Liver (tissue), 9 donors: ENCODE results near the gene SLC6A8. TPM values are rescaled to one million over a fixed set of nuclear protein-coding genes. Genes with fewer than 3 reads are reported as not detected.

ENCODE experiments used
- DNase-seq: peaks from one replicate; pipeline ENCODE4 v3.0.0-alpha.2; 2017; ENCODE audit warnings: low spot score
- H3K27ac ChIP-seq, 2 donors: one replicate each; pipeline ENCODE4 v1.7.0; 2013; ENCODE audit warnings: inconsistent platforms in 2 of 2, low read length in 2 of 2, control low read depth in 1 of 2, low read depth in 1 of 2, mild to moderate bottlenecking in 1 of 2
- H3K27me3 ChIP-seq, 4 donors: one replicate each; pipeline versions ENCODE4 v1.6.1 to v1.7.0; 2013; ENCODE audit warnings: low read length in 3 of 4, inconsistent platforms in 1 of 4, mild to moderate bottlenecking in 1 of 4, moderate library complexity in 1 of 4; ENCODE audit not compliant: control insufficient read depth in 4 of 4, insufficient read depth in 4 of 4
- H3K36me3 ChIP-seq, 4 donors: one replicate each; pipeline versions ENCODE4 v1.6.1 to v1.7.0; 2013; ENCODE audit warnings: low read length in 3 of 4, mild to moderate bottlenecking in 3 of 4, low read depth in 1 of 4, moderate library complexity in 1 of 4; ENCODE audit not compliant: control insufficient read depth in 4 of 4, insufficient read depth in 3 of 4
- H3K4me1 ChIP-seq, 4 donors: one replicate each; pipeline versions ENCODE4 v1.6.1 to v1.7.0; 2013; ENCODE audit warnings: low read length in 3 of 4, mild to moderate bottlenecking in 3 of 4, moderate library complexity in 1 of 4; ENCODE audit not compliant: control insufficient read depth in 4 of 4, insufficient read depth in 4 of 4
- H3K4me3 ChIP-seq, 3 donors: one replicate each; pipeline versions ENCODE4 v1.6.1 to v1.7.0; 2013; ENCODE audit warnings: low read length in 3 of 3, control low read depth in 1 of 3, low read depth in 1 of 3, mild to moderate bottlenecking in 1 of 3
- H3K9ac ChIP-seq, 2 donors: one replicate each; pipeline ENCODE4 v1.7.0; 2013; ENCODE audit warnings: low read length in 2 of 2, mild to moderate bottlenecking in 2 of 2, moderate library complexity in 2 of 2, control low read depth in 1 of 2, low read depth in 1 of 2
- H3K9me3 ChIP-seq, 4 donors: one replicate each; pipeline versions ENCODE4 v1.6.1 to v1.7.0; 2013; ENCODE audit warnings: low read length in 3 of 4; ENCODE audit not compliant: control insufficient read depth in 4 of 4
- CTCF ChIP-seq: fragments of 150-350 bp; IDR thresholded peaks from 2 replicates; pipeline ENCODE4 v1.5.1; 2017; ENCODE audit warnings: improper control_type of control experiment, low read depth, low read length; ENCODE audit not compliant: missing input control
- EGR1 ChIP-seq, 2 donors: IDR thresholded peaks; 2 replicates each; pipeline ENCODE4 v1.6.1; 2016 to 2018; ENCODE audit warnings: antibody characterized with exemption in 2 of 2, low read depth in 2 of 2
- FOXA1 ChIP-seq: IDR thresholded peaks from 2 replicates; pipeline ENCODE4 v1.6.1; 2016; ENCODE audit warnings: antibody characterized with exemption
- FOXA2 ChIP-seq: IDR thresholded peaks from 2 replicates; pipeline ENCODE4 v1.6.1; 2016; ENCODE audit warnings: antibody characterized with exemption
- GABPA ChIP-seq, 2 donors: IDR thresholded peaks in 1 of 2; conservative IDR thresholded peaks in 1 of 2; 2 replicates each; pipeline ENCODE4 v1.6.1; 2016; ENCODE audit warnings: antibody characterized with exemption in 2 of 2, mild to moderate bottlenecking in 1 of 2, moderate library complexity in 1 of 2
- HNF4A ChIP-seq, 2 donors: conservative IDR thresholded peaks; 2 replicates each; pipeline ENCODE4 v1.6.1; 2016; ENCODE audit warnings: antibody characterized with exemption in 2 of 2, mild to moderate bottlenecking in 2 of 2
- HNF4G ChIP-seq: IDR thresholded peaks from 2 replicates; pipeline ENCODE4 v1.6.1; 2016; ENCODE audit warnings: antibody characterized with exemption
- JUND ChIP-seq, 2 donors: IDR thresholded peaks; 2 replicates each; pipeline ENCODE4 v1.6.1; 2016; ENCODE audit warnings: antibody characterized with exemption in 2 of 2
- MAX ChIP-seq: IDR thresholded peaks from 2 replicates; pipeline ENCODE4 v1.6.1; 2016; ENCODE audit warnings: antibody characterized with exemption
- NR2F2 ChIP-seq: IDR thresholded peaks from 2 replicates; pipeline ENCODE4 v1.6.1; 2016; ENCODE audit warnings: antibody characterized with exemption
- RAD21 ChIP-seq, 2 donors: IDR thresholded peaks; 2 replicates each; pipeline ENCODE4 v1.6.1; 2016; ENCODE audit warnings: antibody characterized with exemption in 2 of 2, mild to moderate bottlenecking in 2 of 2
- RXRA ChIP-seq, 2 donors: IDR thresholded peaks; 2 replicates each; pipeline ENCODE4 v1.6.1; 2017 to 2018; ENCODE audit warnings: antibody characterized with exemption in 2 of 2, mild to moderate bottlenecking in 1 of 2
- SP1 ChIP-seq: IDR thresholded peaks from 2 replicates; pipeline ENCODE4 v1.6.1; 2018; ENCODE audit warnings: antibody characterized with exemption, mild to moderate bottlenecking
- TAF1 ChIP-seq: conservative IDR thresholded peaks from 2 replicates; pipeline ENCODE4 v1.6.1; 2016; ENCODE audit warnings: antibody characterized with exemption, mild to moderate bottlenecking
- YY1 ChIP-seq: IDR thresholded peaks from 2 replicates; pipeline ENCODE4 v1.6.1; 2016; ENCODE audit warnings: antibody characterized with exemption, mild to moderate bottlenecking
- WGBS: extraction: QIAGEN DNeasy Blood & Tissue Kit; methylation state at CpG from one replicate; pipeline ENCODE4 v1.1.7; 2013; 5-methylcytosine and 5-hydroxymethylcytosine counted together
- polyA plus RNA-seq, 2 donors: library from polyadenylated mRNA; stranded (reverse) in 1 of 2; unstranded in 1 of 2; fragments of 200-250 nt in 1 of 2; fragments of >200 nt in 1 of 2; fragmentation: Nextera tagmentation in 1 of 2; extraction: Ambion mirVana in 1 of 2; gene quantifications; one replicate each; pipeline versions ENCODE4 v1.2.1 to v1.2.3, GENCODE V29; 2013 to 2015
- total RNA-seq, 2 donors: library from RNA; depleted of rRNA; stranded (reverse); fragments of >200 nt; gene quantifications; one replicate each; pipeline ENCODE4 v1.2.3, GENCODE V29; 2014
- TF ChIP-seq, protein P1 (sequence below): IDR thresholded peaks from 2 replicates; pipeline ENCODE4 v1.6.1; 2016; ENCODE audit warnings: antibody characterized with exemption
- TF ChIP-seq, protein P2 (sequence below): IDR thresholded peaks from 2 replicates; pipeline ENCODE4 v1.6.1; 2016; ENCODE audit warnings: antibody characterized with exemption
- TF ChIP-seq, protein P3 (sequence below): IDR thresholded peaks from 2 replicates; pipeline ENCODE4 v1.6.1; 2016; ENCODE audit warnings: antibody characterized with exemption, mild to moderate bottlenecking
- donor health status: healthy.
- donor health status: healthy.
- donor health status: healthy.
- donor health status: healthy.
- donor health status: healthy.

The SLC6A8 gene
- total and polyA plus RNA-seq, 4 donors = 0.25 to 44.4 (median 1.4) TPM

DNA sequence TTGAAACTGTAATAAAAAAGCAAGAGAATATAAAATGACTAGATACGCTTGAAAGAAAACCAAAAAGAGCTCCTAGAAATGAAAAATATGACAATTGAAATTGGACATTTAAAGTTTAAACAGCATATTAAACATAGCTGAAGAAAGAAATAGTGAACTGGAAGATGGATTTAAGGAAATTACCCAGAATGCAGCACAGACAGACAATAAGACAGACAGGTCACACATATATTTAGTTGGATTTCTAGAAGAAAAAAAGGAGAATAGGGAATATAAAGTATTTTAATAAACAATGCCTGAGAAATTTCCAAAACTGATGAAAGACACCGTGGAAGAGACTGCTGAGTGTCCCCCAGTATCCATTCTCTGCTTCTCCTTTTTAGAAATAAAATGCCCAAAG is 34.2 kb upstream of the SLC6A8 start:
- Histone ChIP-seq H3K27me3 (peaks cover 0 to 4% (median 0%) of the 10 kb centered on the region in 4 donors), H3K4me3 (no peak overlapping the region), H3K36me3 (no peaks in the 10 kb centered on the region), H3K9ac (no peak overlapping the region), H3K4me1 (no peaks in the 10 kb centered on the region), H3K9me3 (peaks cover 0 to 2% (median 0%) of the 10 kb centered on the region in 4 donors), H3K27ac (no peak overlapping the region)
- DNase-seq = no peak
- TF ChIP-seq YY1 = no peak
- no peak for TF ChIP-seq SP1
- TF ChIP-seq, protein P1, sequence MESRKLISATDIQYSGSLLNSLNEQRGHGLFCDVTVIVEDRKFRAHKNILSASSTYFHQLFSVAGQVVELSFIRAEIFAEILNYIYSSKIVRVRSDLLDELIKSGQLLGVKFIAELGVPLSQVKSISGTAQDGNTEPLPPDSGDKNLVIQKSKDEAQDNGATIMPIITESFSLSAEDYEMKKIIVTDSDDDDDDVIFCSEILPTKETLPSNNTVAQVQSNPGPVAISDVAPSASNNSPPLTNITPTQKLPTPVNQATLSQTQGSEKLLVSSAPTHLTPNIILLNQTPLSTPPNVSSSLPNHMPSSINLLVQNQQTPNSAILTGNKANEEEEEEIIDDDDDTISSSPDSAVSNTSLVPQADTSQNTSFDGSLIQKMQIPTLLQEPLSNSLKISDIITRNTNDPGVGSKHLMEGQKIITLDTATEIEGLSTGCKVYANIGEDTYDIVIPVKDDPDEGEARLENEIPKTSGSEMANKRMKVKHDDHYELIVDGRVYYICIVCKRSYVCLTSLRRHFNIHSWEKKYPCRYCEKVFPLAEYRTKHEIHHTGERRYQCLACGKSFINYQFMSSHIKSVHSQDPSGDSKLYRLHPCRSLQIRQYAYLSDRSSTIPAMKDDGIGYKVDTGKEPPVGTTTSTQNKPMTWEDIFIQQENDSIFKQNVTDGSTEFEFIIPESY = no peak
- TF ChIP-seq JUND (IDR thresholded peaks at IDR 0.05) = no peak
- TF ChIP-seq HNF4A (conservative IDR thresholded peaks at IDR 0.05) = no peak
- TF ChIP-seq CTCF = no peak
- no peak for TF ChIP-seq FOXA2
- no peak for TF ChIP-seq FOXA1
- TF ChIP-seq EGR1 (IDR thresholded peaks at IDR 0.05; ENCODE audit: low read depth in 2 of 2) = no peak
- no peak for TF ChIP-seq NR2F2
- TF ChIP-seq, protein P2, sequence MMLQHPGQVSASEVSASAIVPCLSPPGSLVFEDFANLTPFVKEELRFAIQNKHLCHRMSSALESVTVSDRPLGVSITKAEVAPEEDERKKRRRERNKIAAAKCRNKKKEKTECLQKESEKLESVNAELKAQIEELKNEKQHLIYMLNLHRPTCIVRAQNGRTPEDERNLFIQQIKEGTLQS = no peak
- TF ChIP-seq TAF1 = no peak
- no peak for TF ChIP-seq RAD21 (IDR thresholded peaks at IDR 0.05)
- no peak for TF ChIP-seq MAX
- TF ChIP-seq GABPA (IDR thresholded peaks at IDR 0.05 in 1 of 2, conservative IDR thresholded peaks at IDR 0.05 in 1 of 2) = no peak
- TF ChIP-seq, protein P3, sequence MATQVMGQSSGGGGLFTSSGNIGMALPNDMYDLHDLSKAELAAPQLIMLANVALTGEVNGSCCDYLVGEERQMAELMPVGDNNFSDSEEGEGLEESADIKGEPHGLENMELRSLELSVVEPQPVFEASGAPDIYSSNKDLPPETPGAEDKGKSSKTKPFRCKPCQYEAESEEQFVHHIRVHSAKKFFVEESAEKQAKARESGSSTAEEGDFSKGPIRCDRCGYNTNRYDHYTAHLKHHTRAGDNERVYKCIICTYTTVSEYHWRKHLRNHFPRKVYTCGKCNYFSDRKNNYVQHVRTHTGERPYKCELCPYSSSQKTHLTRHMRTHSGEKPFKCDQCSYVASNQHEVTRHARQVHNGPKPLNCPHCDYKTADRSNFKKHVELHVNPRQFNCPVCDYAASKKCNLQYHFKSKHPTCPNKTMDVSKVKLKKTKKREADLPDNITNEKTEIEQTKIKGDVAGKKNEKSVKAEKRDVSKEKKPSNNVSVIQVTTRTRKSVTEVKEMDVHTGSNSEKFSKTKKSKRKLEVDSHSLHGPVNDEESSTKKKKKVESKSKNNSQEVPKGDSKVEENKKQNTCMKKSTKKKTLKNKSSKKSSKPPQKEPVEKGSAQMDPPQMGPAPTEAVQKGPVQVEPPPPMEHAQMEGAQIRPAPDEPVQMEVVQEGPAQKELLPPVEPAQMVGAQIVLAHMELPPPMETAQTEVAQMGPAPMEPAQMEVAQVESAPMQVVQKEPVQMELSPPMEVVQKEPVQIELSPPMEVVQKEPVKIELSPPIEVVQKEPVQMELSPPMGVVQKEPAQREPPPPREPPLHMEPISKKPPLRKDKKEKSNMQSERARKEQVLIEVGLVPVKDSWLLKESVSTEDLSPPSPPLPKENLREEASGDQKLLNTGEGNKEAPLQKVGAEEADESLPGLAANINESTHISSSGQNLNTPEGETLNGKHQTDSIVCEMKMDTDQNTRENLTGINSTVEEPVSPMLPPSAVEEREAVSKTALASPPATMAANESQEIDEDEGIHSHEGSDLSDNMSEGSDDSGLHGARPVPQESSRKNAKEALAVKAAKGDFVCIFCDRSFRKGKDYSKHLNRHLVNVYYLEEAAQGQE = no peak
- WGBS = 94% methylated on average over 2 of the region's 2 CpGs

GRCh38 chrX:153657161-153657560 is 30.6 kb upstream of the SLC6A8 start:
- H3K4me3 ChIP-seq = no peak overlapping the region
- H3K9ac ChIP-seq = no peak overlapping the region
- H3K27ac ChIP-seq = no peak overlapping the region
- H3K27me3 ChIP-seq = no peaks in the 10 kb centered on the region
- no peaks in the 10 kb centered on the region for H3K36me3 ChIP-seq
- DNase-seq = no peak
- H3K4me1 ChIP-seq = peaks cover 0 to 1% (median 0%) of the 10 kb centered on the region in 4 donors
- TF ChIP-seq FOXA1 (no peak), GABPA (IDR thresholded peaks at IDR 0.05 in 1 of 2, conservative IDR thresholded peaks at IDR 0.05 in 1 of 2) (no peak), SP1 (no peak), HNF4G (no peak), RXRA (IDR thresholded peaks at IDR 0.05) (no peak), RAD21 (IDR thresholded peaks at IDR 0.05) (no peak), CTCF (no peak)
- TF ChIP-seq, protein P3 = no peak
- WGBS = 91% methylated on average over 9 of the region's 9 CpGs
- peaks cover 0 to 2% (median 0%) of the 10 kb centered on the region in 4 donors for H3K9me3 ChIP-seq
